H1 (cell line): ENCODE data around the gene SSBP3.

ENCODE experiments used
- ASH2L ChIP-seq: fragments of 200-600, 300-600 bp; sonication (generic); IDR thresholded peaks from one replicate; pipeline ENCODE4 v1.7.1; 2017; ENCODE audit warnings: low read length
- EZH2 ChIP-seq: fragments of 200-600 bp; sonication (generic); IDR thresholded peaks from 2 replicates; pipeline ENCODE4 v1.7.1; 2012; ENCODE audit warnings: low read depth, mild to moderate bottlenecking, moderate library complexity, low read length, inconsistent platforms; ENCODE audit not compliant: severe bottlenecking
- GABPA ChIP-seq: IDR thresholded peaks from 2 replicates; pipeline ENCODE4 v1.6.1; 2011; ENCODE audit warnings: mild to moderate bottlenecking, low read length, moderate library complexity, borderline replicate concordance; ENCODE audit not compliant: insufficient read depth
- TAF1 ChIP-seq: IDR thresholded peaks from 2 replicates; pipeline ENCODE4 v1.6.1; 2011; ENCODE audit warnings: mild to moderate bottlenecking, low read depth, low read length
- TCF12 ChIP-seq: IDR thresholded peaks from 2 replicates; pipeline ENCODE4 v1.6.1; 2011; ENCODE audit warnings: low read depth, mild to moderate bottlenecking, low read length
- TF ChIP-seq, protein P1 (sequence below): IDR thresholded peaks from 2 replicates; pipeline ENCODE4 v1.6.1; 2012; ENCODE audit warnings: inconsistent platforms
- TF ChIP-seq, protein P2 (sequence below), 3 experiments: IDR thresholded peaks; 1 replicate in 2 of 3; 2 replicates in 1 of 3; pipeline versions ENCODE4 v1.5.1 to v1.6.1; 2011; ENCODE audit warnings: low read length in 3 of 3, mild to moderate bottlenecking in 3 of 3, inconsistent platforms in 2 of 3, low read depth in 1 of 3, moderate library complexity in 1 of 3; ENCODE audit not compliant: insufficient read depth in 1 of 3; ENCODE audit errors: control extremely low read depth in 1 of 3

DNA sequence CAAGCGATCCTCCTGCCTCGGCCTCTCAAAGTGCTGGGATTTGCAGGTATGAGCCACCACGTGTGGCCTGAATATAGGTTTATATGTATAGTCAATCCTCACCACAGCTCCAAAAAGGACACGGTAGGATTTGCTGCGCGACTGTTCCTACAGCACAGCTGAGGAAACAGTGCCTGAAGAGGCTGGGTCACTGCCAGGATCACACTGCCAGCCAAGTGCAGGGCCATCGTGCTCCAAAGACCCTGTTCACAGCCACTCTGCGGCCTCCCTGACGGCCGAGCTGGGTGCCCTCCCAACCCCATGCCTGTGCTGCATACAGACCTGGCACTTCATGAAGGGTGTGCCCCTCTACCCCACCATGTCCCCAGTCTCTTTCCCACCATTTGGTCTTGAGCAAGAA is 134.9 kb downstream of the SSBP3 start:
- TF ChIP-seq ASH2L (no peak), TCF12 (no peak), EZH2 (no peak), GABPA (no peak), TAF1 (no peak)
- TF ChIP-seq, protein P1, sequence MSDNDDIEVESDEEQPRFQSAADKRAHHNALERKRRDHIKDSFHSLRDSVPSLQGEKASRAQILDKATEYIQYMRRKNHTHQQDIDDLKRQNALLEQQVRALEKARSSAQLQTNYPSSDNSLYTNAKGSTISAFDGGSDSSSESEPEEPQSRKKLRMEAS = no peak
- TF ChIP-seq, protein P2, sequence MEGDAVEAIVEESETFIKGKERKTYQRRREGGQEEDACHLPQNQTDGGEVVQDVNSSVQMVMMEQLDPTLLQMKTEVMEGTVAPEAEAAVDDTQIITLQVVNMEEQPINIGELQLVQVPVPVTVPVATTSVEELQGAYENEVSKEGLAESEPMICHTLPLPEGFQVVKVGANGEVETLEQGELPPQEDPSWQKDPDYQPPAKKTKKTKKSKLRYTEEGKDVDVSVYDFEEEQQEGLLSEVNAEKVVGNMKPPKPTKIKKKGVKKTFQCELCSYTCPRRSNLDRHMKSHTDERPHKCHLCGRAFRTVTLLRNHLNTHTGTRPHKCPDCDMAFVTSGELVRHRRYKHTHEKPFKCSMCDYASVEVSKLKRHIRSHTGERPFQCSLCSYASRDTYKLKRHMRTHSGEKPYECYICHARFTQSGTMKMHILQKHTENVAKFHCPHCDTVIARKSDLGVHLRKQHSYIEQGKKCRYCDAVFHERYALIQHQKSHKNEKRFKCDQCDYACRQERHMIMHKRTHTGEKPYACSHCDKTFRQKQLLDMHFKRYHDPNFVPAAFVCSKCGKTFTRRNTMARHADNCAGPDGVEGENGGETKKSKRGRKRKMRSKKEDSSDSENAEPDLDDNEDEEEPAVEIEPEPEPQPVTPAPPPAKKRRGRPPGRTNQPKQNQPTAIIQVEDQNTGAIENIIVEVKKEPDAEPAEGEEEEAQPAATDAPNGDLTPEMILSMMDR (IDR thresholded peaks at IDR 0.05; ENCODE audit: control extremely low read depth in 1 of 3, insufficient read depth in 1 of 3, low read depth in 1 of 3, low read length in 3 of 3) = no peak
